ENCODE data around the gene PCSK6.

- no peak for TF ChIP-seq POLR2AphosphoS5 (IDR thresholded peaks at IDR 0.05)
- TF ChIP-seq CTCF (IDR thresholded peaks at IDR 0.05) = no peak
Observed at GRCh38 chr15:101476756-101477155, 12.8 kb downstream of the PCSK6 start.
